Renal pelvis (tissue), 4 donors: ENCODE results near the gene C10orf62. TPM values are rescaled to one million over a fixed set of nuclear protein-coding genes. Genes with fewer than 3 reads are reported as not detected.
"Not testable (repeated sequence)": the region's sequence is repeated elsewhere in the genome, so short reads cannot be mapped to it uniquely, and the experiment has no call there.

ENCODE experiments used
- DNase-seq: peaks from one replicate; pipeline ENCODE4 v3.0.0-alpha.2; 2013
- polyA plus RNA-seq, 3 donors: library from polyadenylated mRNA; unstranded; fragments of 120-200 nt; gene quantifications; one replicate each; pipeline ENCODE4 v1.2.1, GENCODE V29; 2013; ENCODE audit not compliant: insufficient read length in 3 of 3

Gene C10orf62
- polyA plus RNA-seq, 3 donors, result 0.31 to 3.5 (median 1.3) TPM

DNA sequence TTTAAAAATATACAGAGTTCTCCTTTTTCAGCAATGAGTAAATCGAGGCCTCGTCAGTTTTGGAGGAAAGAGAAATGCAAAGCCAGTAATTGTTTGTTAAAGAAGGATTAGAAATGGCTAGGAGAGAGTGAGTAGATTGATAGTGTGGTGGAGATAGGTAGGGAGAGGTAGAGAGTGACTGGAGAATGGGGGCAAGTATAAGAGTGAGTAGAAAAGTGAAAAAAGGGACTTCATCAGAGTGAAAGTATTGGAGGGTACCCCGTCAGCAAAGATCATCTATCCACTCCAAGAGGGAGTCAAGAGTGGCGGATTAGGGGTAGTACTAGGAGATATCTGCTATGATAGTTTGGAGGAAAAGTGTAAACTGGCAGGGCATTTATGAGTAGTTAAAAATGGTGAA, 26.2 kb upstream of the C10orf62 start:
- DNase-seq, result no peak

GRCh38 chr10:97564776-97565175, 24.7 kb upstream of the C10orf62 start:
- DNase-seq, result no peak

GRCh38 chr10:97566336-97566996, 23.1 kb upstream of the C10orf62 start:
- DNase-seq, result no peak

- DNase-seq, result no peak
These were observed 21.6 kb upstream of the C10orf62 start for GRCh38 chr10:97567891-97568290.

GRCh38 chr10:97570146-97570788, 19.3 kb upstream of the C10orf62 start:
- no peak for DNase-seq

GRCh38 chr10:97570789-97571471, 18.6 kb upstream of the C10orf62 start:
- DNase-seq, result no peak

- no peak for DNase-seq
These were observed 17.9 kb upstream of the C10orf62 start for GRCh38 chr10:97571622-97572021.

- DNase-seq, result peak; percentile 68
These were observed 17.1 kb upstream of the C10orf62 start, which contains the start of gene ANKRD2 for GRCh38 chr10:97572214-97572989. Gene ANKRD2 (plus strand): TSS chr10:97572779. CDS start chr10:97572789, 10 bp downstream.

DNA sequence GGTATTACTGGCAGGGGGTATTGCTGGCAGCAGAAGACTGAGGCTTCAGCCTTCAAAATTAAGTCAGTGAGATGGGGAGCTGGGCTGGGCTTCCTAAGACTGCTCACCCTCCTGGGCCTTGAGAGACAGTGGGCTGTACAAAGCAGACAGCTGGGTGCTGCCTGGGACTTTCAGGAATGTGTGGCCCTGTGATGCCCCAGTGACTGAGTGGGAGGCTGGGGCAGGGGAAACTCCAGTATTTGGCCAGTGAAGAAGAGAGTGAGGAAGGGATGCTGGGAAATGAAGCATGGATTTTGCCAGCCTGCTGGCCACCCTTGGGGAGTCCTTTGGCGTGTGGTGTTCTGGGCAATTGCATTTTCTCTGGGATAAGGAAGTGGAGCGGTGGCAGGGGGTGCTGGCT, 16.5 kb upstream of the C10orf62 start:
- no peak for DNase-seq

DNA sequence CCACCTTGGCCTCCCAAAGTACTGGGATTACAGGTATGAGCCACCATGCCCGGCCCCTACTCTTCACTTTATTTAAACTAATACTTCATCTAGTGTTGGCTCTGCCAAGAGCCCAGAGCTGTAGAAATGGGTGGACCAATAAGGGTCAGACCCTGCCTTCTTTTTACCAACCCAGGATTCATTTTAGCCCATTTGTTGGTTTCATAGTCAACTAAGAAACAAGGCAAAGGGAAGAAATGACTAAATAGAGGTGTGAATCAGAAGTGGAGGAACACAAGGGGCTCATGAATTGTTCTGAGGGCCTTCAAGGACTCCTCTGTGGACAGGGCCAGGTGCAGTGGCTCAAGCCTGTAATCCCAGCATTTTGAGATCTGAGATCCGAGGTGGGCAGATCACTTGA, 15.8 kb upstream of the C10orf62 start:
- no peak for DNase-seq

DNA sequence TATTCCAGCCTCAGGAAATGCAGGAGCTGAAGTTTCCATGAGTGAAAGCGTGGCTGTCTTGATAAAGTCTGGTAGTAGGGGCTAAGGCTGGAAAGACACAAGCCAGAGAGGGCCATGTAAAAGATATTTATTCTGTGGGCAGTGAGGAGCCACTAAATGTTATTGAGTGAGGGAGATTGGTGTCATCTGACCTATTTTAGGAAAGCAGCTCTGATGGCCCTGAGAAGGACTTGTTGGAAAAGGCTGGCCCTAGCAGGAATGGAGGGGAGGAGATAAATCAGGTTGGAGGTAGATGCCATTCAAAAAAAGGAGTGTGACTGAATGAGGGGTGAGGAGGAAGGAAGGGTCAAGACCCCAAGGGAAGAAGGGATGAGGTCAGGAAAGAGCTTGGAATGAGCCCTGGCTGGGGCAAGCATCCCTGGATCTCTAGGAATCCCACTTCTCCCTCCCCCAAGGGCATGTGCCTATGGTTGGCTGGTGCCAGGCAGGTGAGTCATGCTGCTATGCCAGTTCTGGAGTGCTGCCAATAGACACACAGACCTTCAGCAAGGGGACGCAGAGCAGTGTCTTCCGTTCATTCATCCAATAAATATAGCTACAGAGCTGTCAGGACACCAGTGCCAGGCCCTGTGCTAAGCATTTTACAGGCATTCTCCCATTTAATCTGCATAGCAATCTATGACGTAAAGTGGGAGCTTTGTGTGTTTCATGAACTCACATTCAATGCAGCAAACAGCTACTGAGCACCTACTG, 15.0 kb upstream of the C10orf62 start:
- peak; percentile 83 for DNase-seq

- no peak for DNase-seq
These were observed 14.3 kb upstream of the C10orf62 start for GRCh38 chr10:97575127-97575668.

DNA sequence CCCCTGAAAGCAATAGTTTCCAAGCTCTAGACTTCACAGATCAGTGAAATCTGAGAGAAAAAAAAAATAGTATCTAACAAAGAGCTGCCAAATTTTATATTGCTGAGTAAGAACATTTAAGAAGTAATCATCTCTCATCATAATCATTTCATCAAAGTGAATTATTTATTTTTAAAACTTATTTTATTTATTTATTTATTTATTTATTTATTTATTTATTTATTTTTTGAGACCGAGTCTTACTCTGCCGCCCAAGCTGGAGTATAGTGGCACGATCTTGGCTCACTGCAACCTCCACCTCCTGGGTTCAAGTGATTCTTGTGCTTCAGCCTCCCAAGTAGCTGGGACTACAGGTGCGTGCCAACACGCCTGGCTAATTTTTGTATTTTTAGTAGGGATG, 13.0 kb upstream of the C10orf62 start:
- DNase-seq, result not testable (repeated sequence)

DNA sequence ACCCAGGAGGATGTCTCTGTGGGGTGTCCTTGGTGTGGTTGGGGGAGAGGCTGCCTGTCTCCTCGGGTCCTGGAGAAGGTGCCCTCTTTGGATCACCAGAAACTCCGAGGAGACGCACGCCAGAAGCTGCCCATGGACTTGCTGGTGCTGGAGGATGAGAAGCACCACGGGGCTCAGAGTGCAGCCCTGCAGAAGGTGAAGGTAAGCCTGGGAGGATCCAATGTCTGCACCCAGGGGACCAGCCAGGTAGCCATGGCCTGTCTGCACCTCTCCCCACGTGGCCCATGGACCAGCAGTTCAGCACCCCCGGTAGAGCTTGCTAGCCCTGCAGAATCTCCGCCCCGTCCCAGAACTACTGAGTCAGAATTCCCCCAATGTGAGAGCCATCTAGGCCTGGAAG, 11.8 kb upstream of the C10orf62 start:
- no peak for DNase-seq

DNA sequence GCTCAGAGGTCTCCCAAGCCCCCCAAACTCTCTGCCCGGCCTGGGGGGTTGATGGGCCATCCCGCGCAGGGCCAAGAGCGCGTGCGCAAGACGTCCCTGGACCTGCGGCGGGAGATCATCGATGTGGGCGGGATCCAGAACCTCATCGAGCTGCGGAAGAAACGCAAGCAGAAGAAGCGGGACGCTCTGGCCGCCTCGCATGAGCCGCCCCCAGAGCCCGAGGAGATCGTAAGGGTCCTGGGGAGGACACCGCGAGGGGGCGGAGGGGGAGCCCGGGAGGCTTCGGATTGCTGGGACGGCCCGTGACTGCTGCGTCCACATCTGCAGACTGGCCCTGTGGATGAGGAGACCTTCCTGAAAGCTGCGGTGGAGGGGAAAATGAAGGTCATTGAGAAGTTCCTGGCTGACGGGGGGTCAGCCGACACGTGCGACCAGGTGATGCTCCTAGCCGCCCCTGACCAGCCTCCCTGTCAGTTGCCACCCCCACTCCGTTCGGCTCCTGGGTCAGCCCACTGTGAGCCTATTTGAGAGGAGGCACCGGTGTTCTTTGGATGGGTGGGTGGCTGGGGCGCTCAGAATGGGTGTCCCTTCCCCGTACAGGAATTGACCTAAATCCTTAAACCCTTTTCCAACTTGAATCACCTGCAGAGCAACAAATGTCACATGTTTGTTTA, 11.2 kb upstream of the C10orf62 start:
- DNase-seq, result no peak

GRCh38 chr10:97580421-97581367, 8.8 kb upstream of the C10orf62 start:
- no peak for DNase-seq

GRCh38 chr10:97582169-97582568, 7.4 kb upstream of the C10orf62 start:
- no peak for DNase-seq

- DNase-seq, result no peak
These were observed 6.0 kb upstream of the C10orf62 start for GRCh38 chr10:97583476-97583875.

DNA sequence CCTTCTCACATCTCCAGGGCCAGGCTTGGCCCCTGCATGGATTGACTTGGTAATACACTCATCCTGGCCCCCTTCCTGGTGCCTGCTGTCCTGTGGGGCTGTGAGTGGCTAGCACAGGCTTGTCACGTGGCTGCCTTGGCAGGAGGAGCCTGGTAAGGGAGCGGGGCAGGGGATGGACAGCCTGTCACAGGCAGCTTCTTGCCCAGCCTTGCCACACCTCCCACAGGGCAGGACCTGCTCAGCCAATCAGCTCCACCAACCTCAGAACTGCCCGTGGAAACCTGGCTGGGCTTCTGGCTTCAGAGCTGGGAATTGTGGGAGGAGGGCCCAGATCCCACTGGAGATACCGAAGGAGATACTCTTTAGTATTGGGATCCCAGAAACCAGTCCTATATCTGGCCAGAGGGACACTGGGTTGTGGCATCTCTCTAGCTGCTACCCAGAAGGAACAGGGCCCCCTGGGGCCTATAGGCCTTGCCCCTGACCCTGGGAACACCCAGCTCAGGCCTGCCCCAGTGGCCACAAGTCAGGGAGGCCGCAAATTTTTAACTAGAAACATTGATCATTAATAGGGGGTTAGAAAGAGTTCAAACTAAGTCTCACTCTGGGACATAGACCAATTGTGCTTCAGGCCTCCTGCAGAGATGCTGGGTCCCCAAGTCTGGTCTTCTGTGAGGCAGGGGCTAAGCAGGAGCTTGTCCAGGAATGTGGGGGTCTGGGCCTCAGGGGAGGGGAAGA, 5.3 kb upstream of the C10orf62 start, which contains the start of gene HOGA1:
Gene HOGA1 (plus strand): TSS at position 330 of the 738 bp plus-strand sequence. CDS start 315 bp downstream, at position 645.
- peak; percentile 63 for DNase-seq
